Measurements from ENCODE around the gene SLC51A.
A peak's percentile ranks its signal among the peaks of the same experiment; 100 is the strongest.

The SLC51A gene

GRCh38 chr3:196186651-196187573 lies 29.4 kb upstream of the SLC51A start:
- H3K4me3 ChIP-seq (replicated peaks; ENCODE audit: insufficient read depth, low read length): no peak overlapping the region
- DNase-seq (ENCODE audit: low read depth in 1 of 2, low spot score in 1 of 2): no peak
- H3K27ac ChIP-seq (replicated peaks): peak overlapping the region; percentile 54
- no peak for TF ChIP-seq GABPA (IDR thresholded peaks at IDR 0.05; ENCODE audit: low read depth)
- TF ChIP-seq CTCF (IDR thresholded peaks at IDR 0.05; ENCODE audit: insufficient read depth, low read length): no peak
- no peak for TF ChIP-seq SPI1 (IDR thresholded peaks at IDR 0.05; ENCODE audit: borderline replicate concordance, low read depth)
- TF ChIP-seq POLR2AphosphoS5 (IDR thresholded peaks at IDR 0.05; ENCODE audit: low read depth): no peak
- TF ChIP-seq REST (IDR thresholded peaks at IDR 0.05; ENCODE audit: insufficient replicate concordance, low read depth): no peak
- no peaks in the 10 kb centered on the region for H3K27me3 ChIP-seq (ENCODE audit: insufficient read depth, poor library complexity, severe bottlenecking)

GRCh38 chr3:196189566-196190347 lies 26.6 kb upstream of the SLC51A start:
- Histone ChIP-seq H3K4me3 (replicated peaks; ENCODE audit: insufficient read depth, low read length) (no peak overlapping the region), H3K27me3 (ENCODE audit: insufficient read depth, poor library complexity, severe bottlenecking) (no peaks in the 10 kb centered on the region), H3K27ac (replicated peaks) (no peak overlapping the region)

More at GRCh38 chr3:196189566-196190347, 26.6 kb upstream of the SLC51A start:
- no peak for TF ChIP-seq GABPA (IDR thresholded peaks at IDR 0.05; ENCODE audit: low read depth)
- TF ChIP-seq CTCF (IDR thresholded peaks at IDR 0.05; ENCODE audit: insufficient read depth, low read length): no peak
- TF ChIP-seq REST (IDR thresholded peaks at IDR 0.05; ENCODE audit: insufficient replicate concordance, low read depth): no peak
- TF ChIP-seq SPI1 (IDR thresholded peaks at IDR 0.05; ENCODE audit: borderline replicate concordance, low read depth): no peak
- no peak for TF ChIP-seq POLR2AphosphoS5 (IDR thresholded peaks at IDR 0.05; ENCODE audit: low read depth)
- no peak for DNase-seq (ENCODE audit: low read depth in 1 of 2, low spot score in 1 of 2)
